ENCODE data around the gene FBRSL1.

- TF ChIP-seq, protein P1, sequence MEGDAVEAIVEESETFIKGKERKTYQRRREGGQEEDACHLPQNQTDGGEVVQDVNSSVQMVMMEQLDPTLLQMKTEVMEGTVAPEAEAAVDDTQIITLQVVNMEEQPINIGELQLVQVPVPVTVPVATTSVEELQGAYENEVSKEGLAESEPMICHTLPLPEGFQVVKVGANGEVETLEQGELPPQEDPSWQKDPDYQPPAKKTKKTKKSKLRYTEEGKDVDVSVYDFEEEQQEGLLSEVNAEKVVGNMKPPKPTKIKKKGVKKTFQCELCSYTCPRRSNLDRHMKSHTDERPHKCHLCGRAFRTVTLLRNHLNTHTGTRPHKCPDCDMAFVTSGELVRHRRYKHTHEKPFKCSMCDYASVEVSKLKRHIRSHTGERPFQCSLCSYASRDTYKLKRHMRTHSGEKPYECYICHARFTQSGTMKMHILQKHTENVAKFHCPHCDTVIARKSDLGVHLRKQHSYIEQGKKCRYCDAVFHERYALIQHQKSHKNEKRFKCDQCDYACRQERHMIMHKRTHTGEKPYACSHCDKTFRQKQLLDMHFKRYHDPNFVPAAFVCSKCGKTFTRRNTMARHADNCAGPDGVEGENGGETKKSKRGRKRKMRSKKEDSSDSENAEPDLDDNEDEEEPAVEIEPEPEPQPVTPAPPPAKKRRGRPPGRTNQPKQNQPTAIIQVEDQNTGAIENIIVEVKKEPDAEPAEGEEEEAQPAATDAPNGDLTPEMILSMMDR (IDR thresholded peaks at IDR 0.05; ENCODE audit: control extremely low read depth in 1 of 3, insufficient read depth in 1 of 3, low read depth in 1 of 3, low read length in 3 of 3): no peak
- TF ChIP-seq EP300 (IDR thresholded peaks at IDR 0.05; ENCODE audit: borderline replicate concordance in 1 of 2, low read depth in 2 of 2, low read length in 2 of 2) (no peak), SP1 (IDR thresholded peaks at IDR 0.05; ENCODE audit: low read depth, low read length) (no peak), POLR2AphosphoS5 (IDR thresholded peaks at IDR 0.05; ENCODE audit: low read depth, low read length) (no peak), TCF12 (IDR thresholded peaks at IDR 0.05; ENCODE audit: low read depth, low read length) (no peak), RAD21 (IDR thresholded peaks at IDR 0.05 in 1 of 2, conservative IDR thresholded peaks at IDR 0.05 in 1 of 2; ENCODE audit: low read depth in 2 of 2, low read length in 2 of 2) (no peak), GTF2F1 (IDR thresholded peaks at IDR 0.05; ENCODE audit: borderline replicate concordance, low read depth, low read length) (no peak), SP2 (IDR thresholded peaks at IDR 0.05; ENCODE audit: low read length) (no peak)
Observed at GRCh38 chr12:132452596-132453350, 37.2 kb upstream of the FBRSL1 start.
